ENCODE measurements around the gene LEFTY1. TPM values are rescaled to one million over a fixed set of nuclear protein-coding genes. Genes with fewer than 3 reads are reported as not detected.
A peak's percentile ranks its signal among the peaks of the same experiment; 100 is the strongest.

Gene LEFTY1
- total RNA-seq, 4 donors from 2014 or later: 1.0 TPM; not detected in 3

DNA sequence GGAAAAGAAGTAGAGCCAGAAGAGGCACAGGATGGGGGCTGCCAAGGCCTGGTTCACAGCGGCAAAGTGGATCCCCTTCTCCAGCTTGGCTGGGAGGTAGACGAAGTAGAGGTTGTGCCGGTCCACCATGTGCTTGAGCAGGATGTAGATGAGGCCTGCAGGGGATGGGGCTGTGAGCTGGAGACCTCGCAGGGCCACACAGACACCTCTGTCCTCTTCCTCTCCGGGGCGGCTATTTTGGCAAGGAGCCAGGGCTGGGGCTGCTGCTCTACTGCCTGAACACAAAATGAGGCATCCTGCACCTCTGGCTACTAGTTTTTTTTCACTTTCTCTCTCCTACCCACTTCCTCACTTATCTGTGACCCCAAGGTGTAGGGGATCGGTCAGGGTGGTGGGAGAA, 39.0 kb downstream of the LEFTY1 start:
- WGBS, 2 donors: 59 to 61% methylated on average over 7 of the region's 7 CpGs
- TF ChIP-seq, protein P1, sequence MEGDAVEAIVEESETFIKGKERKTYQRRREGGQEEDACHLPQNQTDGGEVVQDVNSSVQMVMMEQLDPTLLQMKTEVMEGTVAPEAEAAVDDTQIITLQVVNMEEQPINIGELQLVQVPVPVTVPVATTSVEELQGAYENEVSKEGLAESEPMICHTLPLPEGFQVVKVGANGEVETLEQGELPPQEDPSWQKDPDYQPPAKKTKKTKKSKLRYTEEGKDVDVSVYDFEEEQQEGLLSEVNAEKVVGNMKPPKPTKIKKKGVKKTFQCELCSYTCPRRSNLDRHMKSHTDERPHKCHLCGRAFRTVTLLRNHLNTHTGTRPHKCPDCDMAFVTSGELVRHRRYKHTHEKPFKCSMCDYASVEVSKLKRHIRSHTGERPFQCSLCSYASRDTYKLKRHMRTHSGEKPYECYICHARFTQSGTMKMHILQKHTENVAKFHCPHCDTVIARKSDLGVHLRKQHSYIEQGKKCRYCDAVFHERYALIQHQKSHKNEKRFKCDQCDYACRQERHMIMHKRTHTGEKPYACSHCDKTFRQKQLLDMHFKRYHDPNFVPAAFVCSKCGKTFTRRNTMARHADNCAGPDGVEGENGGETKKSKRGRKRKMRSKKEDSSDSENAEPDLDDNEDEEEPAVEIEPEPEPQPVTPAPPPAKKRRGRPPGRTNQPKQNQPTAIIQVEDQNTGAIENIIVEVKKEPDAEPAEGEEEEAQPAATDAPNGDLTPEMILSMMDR (IDR thresholded peaks at IDR 0.05): no peak
- no peak for TF ChIP-seq POLR2A (IDR thresholded peaks at IDR 0.05)
- Histone ChIP-seq H3K9me3 (no peaks in the 10 kb centered on the region), H3K27me3 (no peaks in the 10 kb centered on the region), H3K36me3 (peaks cover 16 to 29% of the 10 kb centered on the region in 2 donors), H3K4me3 (replicated peaks in 1 of 3) (no peak overlapping the region), H3K4me1 (no peaks in the 10 kb centered on the region), H3K27ac (no peak overlapping the region)
- intact Hi-C loops (cut with DNase I): loop anchor here (10.0 kb wide), 2 partner anchors 75 to 375 kb away; partner anchors contain the start of gene SRP9
- DNase-seq: peak in 1 of 2 donors; percentile 33

DNA sequence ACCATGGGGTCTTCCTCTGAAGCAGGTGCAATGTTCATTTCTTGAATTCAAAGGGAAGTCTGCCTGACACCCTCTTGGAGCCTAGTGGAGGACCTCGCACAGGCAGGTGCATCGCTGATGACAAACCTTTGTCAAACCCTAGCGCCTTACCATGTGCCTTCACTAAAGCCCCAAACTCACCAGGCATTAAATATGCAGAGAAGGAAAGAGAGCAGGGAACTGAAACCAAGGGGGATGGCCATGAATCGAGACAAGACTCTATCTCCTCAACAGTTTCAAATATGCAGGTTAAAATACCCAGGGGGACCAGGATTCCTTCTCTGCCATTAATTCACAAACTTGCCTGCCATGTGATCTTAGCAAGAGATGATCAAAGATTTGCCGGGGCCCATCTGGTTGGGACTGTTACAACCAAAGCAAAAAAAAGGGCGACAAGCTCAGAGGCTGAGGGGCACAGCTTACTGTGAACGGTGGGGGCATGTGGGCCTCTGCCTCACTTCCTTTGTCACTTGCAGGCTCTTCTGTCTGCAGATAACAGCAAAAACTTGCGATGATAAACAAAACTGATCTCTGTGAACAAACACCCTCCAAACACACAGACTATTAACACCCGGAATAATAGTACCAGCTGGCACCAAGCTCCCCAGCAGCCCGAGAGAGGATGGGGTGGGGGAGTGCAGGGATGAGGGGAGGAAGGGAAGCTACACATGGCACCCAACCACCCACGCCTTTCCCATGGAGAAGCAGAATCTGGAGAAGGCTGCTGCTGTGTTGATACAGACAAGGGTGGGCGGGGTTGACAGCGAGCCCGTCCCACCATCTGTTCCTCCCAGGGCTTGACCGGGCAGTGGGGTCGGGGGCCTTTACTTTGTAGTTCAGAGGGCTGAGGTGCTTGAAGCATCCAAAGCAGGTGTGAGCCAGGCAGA, 40.7 kb downstream of the LEFTY1 start:
- peaks cover 21 to 44% of the 10 kb centered on the region in 2 donors for H3K36me3 ChIP-seq
- intact Hi-C loops (cut with DNase I): loop anchor here (10.0 kb wide), 2 partner anchors 73 to 373 kb away; partner anchors contain the start of gene SRP9
- TF ChIP-seq, protein P1 (IDR thresholded peaks at IDR 0.05): no peak
- no peak for TF ChIP-seq POLR2A (IDR thresholded peaks at IDR 0.05)
- no peaks in the 10 kb centered on the region for H3K27me3 ChIP-seq
- 69 to 78% methylated on average over 16 of the region's 16 CpGs for WGBS, 2 donors
- DNase-seq: no peak
- no peak overlapping the region for H3K4me3 ChIP-seq (replicated peaks in 1 of 3)
- no peaks in the 10 kb centered on the region for H3K9me3 ChIP-seq
- H3K27ac ChIP-seq: no peak overlapping the region
- H3K4me1 ChIP-seq: no peaks in the 10 kb centered on the region

DNA sequence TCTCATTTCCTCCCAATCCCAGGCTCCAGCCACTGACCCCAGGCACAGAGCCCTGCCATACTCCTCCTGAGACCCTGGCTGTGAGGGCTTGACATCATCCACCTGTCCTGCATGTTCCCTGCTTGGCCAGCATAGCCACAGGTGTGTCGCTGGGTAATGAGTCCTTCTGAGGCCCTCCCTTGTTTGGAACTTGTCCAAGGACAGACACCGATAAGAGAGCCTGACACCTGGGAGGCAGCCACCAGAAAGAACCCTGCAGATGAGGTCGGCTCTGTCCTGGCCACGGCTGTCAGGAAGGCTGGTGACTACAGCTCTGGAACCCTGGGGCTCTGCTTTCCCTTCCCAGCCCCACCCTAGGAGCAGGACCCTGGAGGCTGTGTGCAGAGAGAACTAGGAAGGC, 41.3 kb downstream of the LEFTY1 start:
- Histone ChIP-seq H3K36me3 (peaks cover 25 to 44% of the 10 kb centered on the region in 2 donors), H3K9me3 (no peaks in the 10 kb centered on the region), H3K4me1 (no peaks in the 10 kb centered on the region), H3K27ac (no peak overlapping the region), H3K27me3 (no peaks in the 10 kb centered on the region), H3K4me3 (replicated peaks in 1 of 3) (no peak overlapping the region)
- DNase-seq: peak; percentile 33 to 40
- TF ChIP-seq, protein P1 (IDR thresholded peaks at IDR 0.05): no peak
- TF ChIP-seq POLR2A (IDR thresholded peaks at IDR 0.05): no peak
- intact Hi-C loops (cut with DNase I): loop anchor here (10.0 kb wide), 2 partner anchors 73 to 373 kb away; partner anchors contain the start of gene SRP9
- 66 to 67% methylated on average over 1 to 2 of the region's 4 CpGs for WGBS, 2 donors

DNA sequence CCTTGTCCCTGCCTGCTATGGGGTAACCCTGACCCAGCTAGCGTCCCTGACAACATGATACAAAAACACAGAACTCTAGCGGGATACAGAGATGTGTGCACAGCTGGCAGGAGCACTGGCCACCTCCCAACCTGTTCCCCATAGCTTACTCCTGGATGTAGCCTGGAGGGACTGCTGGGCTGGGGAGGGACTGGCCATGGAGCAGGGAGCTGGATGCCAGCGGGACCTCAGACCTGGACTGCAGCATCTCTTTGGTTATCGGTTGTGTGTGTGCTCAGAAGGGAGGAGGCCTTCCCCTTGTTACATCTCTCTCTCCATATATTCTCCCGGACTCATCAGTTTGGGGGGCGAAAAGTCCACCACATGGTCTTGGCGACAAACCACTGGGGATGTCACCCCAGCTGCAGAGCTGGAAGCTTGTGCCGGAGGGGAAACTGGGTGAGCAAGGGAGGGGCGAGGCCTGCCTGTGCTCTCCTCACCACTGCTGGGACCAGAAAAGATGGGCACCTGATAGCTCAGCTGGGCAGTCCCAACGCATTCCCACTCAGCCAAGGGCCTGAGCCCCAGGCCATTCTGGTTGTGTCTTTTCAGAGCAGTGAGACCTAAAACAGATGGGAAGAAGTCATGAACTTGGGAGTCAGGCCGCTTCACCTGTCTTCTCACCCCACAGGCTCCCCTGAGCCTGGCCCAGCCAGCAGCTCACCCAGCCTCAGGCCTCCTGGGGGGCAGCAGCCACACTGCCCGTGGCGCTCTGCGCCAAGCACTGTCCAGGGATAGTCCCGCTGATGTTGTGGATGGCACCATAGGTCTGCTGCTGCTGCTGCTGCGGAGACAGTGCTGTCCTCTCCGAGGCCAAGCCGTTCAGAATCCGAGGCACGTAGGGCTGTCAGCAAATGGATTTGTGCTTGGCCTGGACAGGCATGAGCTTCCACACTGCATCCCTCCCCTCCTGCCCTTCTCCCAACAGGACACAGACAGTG, 42.3 kb downstream of the LEFTY1 start:
- WGBS, 2 donors: 90 to 94% methylated on average over 15 to 18 of the region's 20 CpGs
- TF ChIP-seq POLR2A (IDR thresholded peaks at IDR 0.05): no peak
- TF ChIP-seq, protein P1 (IDR thresholded peaks at IDR 0.05): no peak
- H3K4me3 ChIP-seq (replicated peaks in 1 of 3): no peak overlapping the region
- no peak overlapping the region for H3K27ac ChIP-seq
- H3K27me3 ChIP-seq: no peaks in the 10 kb centered on the region
- DNase-seq: no peak
- no peaks in the 10 kb centered on the region for H3K9me3 ChIP-seq
- no peaks in the 10 kb centered on the region for H3K4me1 ChIP-seq
- peaks cover 32 to 54% of the 10 kb centered on the region in 2 donors for H3K36me3 ChIP-seq
- intact Hi-C loops (cut with DNase I): loop anchor here (10.0 kb wide), 2 partner anchors 72 to 372 kb away; partner anchors contain the start of gene SRP9

Measured in thyroid gland (tissue), 4 donors.